ENCODE data around the gene CCR9. TPM values are rescaled to one million over a fixed set of nuclear protein-coding genes. Genes with fewer than 3 reads are reported as not detected.

Gene CCR9
- total RNA-seq, 1 experiment from 2014 or later, result not detected

DNA sequence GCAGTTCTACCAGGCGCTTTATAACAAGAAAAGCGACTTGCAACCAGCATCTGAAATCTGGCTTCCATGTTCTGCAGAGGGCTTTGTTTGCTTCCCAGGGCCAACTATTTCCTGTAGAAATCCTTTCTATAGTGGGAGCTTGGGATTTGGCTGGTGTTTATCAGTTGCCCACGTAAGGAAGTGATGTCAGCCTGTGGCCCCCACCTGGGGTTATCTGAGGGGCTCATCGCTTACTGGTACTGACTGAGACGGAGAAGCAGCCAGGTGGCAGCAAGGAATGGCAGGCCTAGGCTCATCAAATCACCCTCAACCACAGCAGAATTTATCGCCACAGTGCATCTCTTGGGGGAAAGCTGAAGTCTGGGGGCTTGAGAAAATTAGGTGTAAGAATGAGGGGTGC is 14.6 kb upstream of the CCR9 start:
- Histone ChIP-seq H2AFZ (ENCODE audit: low read depth, low read length, poor library complexity, severe bottlenecking) (no peak overlapping the region), H3K4me2 (ENCODE audit: low read length) (no peak overlapping the region), H3K9ac (ENCODE audit: low read length) (no peak overlapping the region), H3K27me3 (ENCODE audit: insufficient read depth, low read length) (no peaks in the 10 kb centered on the region), H3K9me2 (ENCODE audit: insufficient read depth) (no peaks in the 10 kb centered on the region), H3K79me2 (ENCODE audit: insufficient read depth, low read length) (no peaks in the 10 kb centered on the region), H3K27ac (ENCODE audit: low read depth, low read length) (no peak overlapping the region), H3K36me3 (ENCODE audit: control insufficient read depth in 1 of 2, insufficient read depth in 2 of 2, low read length in 2 of 2) (no peaks in the 10 kb centered on the region), H3K4me1 (ENCODE audit: control insufficient read depth in 1 of 2, insufficient read depth in 2 of 2, low read length in 2 of 2) (no peaks in the 10 kb centered on the region), H4K20me1 (ENCODE audit: insufficient read depth) (no peaks in the 10 kb centered on the region), H3K9me3 (ENCODE audit: control insufficient read depth in 1 of 2, insufficient read depth in 1 of 2, low read depth in 1 of 2, low read length in 2 of 2) (no peaks in the 10 kb centered on the region), H3K4me3 (replicated peaks in 1 of 2; ENCODE audit: low read depth in 1 of 2, low read length in 2 of 2) (no peak overlapping the region)
- no peak for ATAC-seq
- ChIA-PET RAD21 (ENCODE audit: low non-redundant PET in 1 of 2, low total read pairs in 2 of 2, uncharacterized antibody in 2 of 2, unreplicated experiment in 2 of 2) (no interaction called here), CTCF (no interaction called here), POLR2A (no interaction called here)
- no peak for DNase-seq (ENCODE audit: low read depth, low spot score)
- intact Hi-C loops (cut with micrococcal nuclease), result no loop called here
- no TSS peak for BruUV-seq (replicated peaks)
- TF ChIP-seq CBX3 (IDR thresholded peaks at IDR 0.05; ENCODE audit: low read depth), result no peak
- TF ChIP-seq, protein P1, sequence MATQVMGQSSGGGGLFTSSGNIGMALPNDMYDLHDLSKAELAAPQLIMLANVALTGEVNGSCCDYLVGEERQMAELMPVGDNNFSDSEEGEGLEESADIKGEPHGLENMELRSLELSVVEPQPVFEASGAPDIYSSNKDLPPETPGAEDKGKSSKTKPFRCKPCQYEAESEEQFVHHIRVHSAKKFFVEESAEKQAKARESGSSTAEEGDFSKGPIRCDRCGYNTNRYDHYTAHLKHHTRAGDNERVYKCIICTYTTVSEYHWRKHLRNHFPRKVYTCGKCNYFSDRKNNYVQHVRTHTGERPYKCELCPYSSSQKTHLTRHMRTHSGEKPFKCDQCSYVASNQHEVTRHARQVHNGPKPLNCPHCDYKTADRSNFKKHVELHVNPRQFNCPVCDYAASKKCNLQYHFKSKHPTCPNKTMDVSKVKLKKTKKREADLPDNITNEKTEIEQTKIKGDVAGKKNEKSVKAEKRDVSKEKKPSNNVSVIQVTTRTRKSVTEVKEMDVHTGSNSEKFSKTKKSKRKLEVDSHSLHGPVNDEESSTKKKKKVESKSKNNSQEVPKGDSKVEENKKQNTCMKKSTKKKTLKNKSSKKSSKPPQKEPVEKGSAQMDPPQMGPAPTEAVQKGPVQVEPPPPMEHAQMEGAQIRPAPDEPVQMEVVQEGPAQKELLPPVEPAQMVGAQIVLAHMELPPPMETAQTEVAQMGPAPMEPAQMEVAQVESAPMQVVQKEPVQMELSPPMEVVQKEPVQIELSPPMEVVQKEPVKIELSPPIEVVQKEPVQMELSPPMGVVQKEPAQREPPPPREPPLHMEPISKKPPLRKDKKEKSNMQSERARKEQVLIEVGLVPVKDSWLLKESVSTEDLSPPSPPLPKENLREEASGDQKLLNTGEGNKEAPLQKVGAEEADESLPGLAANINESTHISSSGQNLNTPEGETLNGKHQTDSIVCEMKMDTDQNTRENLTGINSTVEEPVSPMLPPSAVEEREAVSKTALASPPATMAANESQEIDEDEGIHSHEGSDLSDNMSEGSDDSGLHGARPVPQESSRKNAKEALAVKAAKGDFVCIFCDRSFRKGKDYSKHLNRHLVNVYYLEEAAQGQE (IDR thresholded peaks at IDR 0.05; ENCODE audit: low read depth), result no peak
- no peak for TF ChIP-seq SP1 (IDR thresholded peaks at IDR 0.05; ENCODE audit: low read depth)
- no peak for TF ChIP-seq JUND (IDR thresholded peaks at IDR 0.05)
- TF ChIP-seq RAD21 (IDR thresholded peaks at IDR 0.05; ENCODE audit: low read depth), result no peak
- TF ChIP-seq, protein P2, sequence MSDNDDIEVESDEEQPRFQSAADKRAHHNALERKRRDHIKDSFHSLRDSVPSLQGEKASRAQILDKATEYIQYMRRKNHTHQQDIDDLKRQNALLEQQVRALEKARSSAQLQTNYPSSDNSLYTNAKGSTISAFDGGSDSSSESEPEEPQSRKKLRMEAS (IDR thresholded peaks at IDR 0.05), result no peak
- TF ChIP-seq, protein P3, sequence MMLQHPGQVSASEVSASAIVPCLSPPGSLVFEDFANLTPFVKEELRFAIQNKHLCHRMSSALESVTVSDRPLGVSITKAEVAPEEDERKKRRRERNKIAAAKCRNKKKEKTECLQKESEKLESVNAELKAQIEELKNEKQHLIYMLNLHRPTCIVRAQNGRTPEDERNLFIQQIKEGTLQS (IDR thresholded peaks at IDR 0.05), result no peak
- TF ChIP-seq TCF7L2 (IDR thresholded peaks at IDR 0.05; ENCODE audit: borderline replicate concordance, extremely low read depth, insufficient read depth, insufficient read length), result no peak
- TF ChIP-seq YY1 (IDR thresholded peaks at IDR 0.05; ENCODE audit: extremely low read depth, insufficient replicate concordance, low read depth, low read length), result no peak
- TF ChIP-seq EZH2 (IDR thresholded peaks at IDR 0.05), result no peak
- TF ChIP-seq FOSL1 (IDR thresholded peaks at IDR 0.05; ENCODE audit: low read depth), result no peak
- no peak for TF ChIP-seq ZNF274 (IDR thresholded peaks at IDR 0.05; ENCODE audit: low read depth, low read length)
- no peak for TF ChIP-seq ZFX (IDR thresholded peaks at IDR 0.05)

Measured in HCT116 (cell line).